GM10248 (cell line): ENCODE results near the gene AKR1B1.

Source experiments
- CTCF ChIA-PET: fragments of 300-600 bp; sonication (Branson Sonifier 250); formaldehyde crosslinking; extraction: SDS; loops from one replicate; lab custom pipeline; 2021; ENCODE audit warnings: antibody characterized with exemption; lab: Yijun Ruan, JAX
- POLR2A ChIA-PET: fragments of 350-650 bp; sonication (Branson Sonifier 250); formaldehyde crosslinking; extraction: SDS; loops from one replicate; lab custom pipeline; 2020; ENCODE audit warnings: antibody characterized with exemption; lab: Yijun Ruan, JAX
- DNase-seq: peaks from one replicate; pipeline ENCODE4 v3.0.0; 2012; ENCODE audit errors: extremely low spot score
- TF ChIP-seq, protein P1 (sequence below): IDR thresholded peaks from 2 replicates; pipeline ENCODE4 v1.5.1; 2012; ENCODE audit warnings: mild to moderate bottlenecking, low read depth; ENCODE audit errors: extremely low read depth, missing control alignments, control extremely low read depth

The AKR1B1 gene

DNA sequence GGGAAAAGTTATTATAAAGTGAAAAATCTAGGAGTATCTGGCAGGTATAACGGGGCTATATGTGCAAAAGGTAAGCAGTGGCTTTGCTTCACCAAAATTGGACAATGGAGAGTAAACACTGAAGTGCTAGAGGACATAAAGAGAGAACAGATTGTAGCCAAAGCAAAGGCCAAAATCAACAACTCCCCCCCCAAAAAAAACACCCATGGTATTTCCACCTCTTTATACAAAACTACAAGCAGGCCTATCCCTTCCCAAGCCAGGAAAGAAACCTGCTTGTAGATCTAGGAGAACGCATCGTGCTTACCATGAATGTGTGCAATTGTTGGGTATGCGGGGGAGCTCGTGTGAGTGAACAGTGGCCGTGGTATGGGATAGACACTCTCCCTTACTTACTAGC is 9.2 kb upstream of the AKR1B1 start:
- no peak for DNase-seq
- CTCF ChIA-PET, result no interaction called here
- POLR2A ChIA-PET, result no interaction called here
- TF ChIP-seq, protein P1, sequence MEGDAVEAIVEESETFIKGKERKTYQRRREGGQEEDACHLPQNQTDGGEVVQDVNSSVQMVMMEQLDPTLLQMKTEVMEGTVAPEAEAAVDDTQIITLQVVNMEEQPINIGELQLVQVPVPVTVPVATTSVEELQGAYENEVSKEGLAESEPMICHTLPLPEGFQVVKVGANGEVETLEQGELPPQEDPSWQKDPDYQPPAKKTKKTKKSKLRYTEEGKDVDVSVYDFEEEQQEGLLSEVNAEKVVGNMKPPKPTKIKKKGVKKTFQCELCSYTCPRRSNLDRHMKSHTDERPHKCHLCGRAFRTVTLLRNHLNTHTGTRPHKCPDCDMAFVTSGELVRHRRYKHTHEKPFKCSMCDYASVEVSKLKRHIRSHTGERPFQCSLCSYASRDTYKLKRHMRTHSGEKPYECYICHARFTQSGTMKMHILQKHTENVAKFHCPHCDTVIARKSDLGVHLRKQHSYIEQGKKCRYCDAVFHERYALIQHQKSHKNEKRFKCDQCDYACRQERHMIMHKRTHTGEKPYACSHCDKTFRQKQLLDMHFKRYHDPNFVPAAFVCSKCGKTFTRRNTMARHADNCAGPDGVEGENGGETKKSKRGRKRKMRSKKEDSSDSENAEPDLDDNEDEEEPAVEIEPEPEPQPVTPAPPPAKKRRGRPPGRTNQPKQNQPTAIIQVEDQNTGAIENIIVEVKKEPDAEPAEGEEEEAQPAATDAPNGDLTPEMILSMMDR, result no peak

DNA sequence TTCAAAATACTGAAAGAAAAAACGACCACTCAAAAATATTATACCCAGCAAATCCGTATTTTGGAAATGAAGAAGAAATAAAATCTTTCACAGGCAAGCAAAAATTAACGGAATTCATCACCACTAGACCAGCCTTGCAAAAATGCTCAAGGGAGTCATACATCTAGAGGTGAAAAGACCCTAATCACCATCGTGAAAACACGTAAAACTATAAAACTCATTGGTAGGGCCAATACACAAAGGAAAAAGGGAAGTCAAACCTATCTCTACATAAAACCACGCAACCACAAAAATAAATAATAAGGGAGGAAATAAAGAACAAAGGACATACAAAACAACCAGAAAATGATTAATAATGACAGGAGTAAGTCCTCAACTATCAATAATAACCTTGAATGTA is 6.6 kb upstream of the AKR1B1 start:
- DNase-seq, result no peak
- ChIA-PET POLR2A (no interaction called here), CTCF (no interaction called here)
- TF ChIP-seq, protein P1, result no peak

DNA sequence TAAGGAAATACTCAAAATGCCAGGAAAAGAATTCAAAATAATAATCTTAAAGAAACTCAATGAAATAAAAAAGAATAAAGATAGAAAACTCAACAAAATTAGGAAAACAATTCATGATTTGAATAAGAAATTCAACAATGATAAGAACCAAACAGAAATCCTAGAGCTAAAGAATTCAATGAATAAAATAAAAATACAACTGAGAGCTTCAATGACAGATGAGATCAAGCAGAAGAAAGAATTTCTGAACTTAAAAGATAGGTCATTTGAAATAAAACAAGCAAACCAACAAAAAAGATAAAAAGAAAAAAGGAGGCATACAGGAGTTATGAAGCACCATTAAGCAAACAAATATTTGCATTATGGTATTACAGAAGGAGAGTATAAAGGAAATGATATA is 5.6 kb upstream of the AKR1B1 start:
- ChIA-PET POLR2A (interaction anchor here (0.6 kb wide), 1 partner anchor 11 kb away, joined by 3 read pairs; no protein-coding TSS in a partner anchor), CTCF (interaction anchor here (1.0 kb wide), 1 partner anchor 13 kb away, joined by 4 read pairs; no protein-coding TSS in a partner anchor)
- TF ChIP-seq, protein P1, result no peak
- no peak for DNase-seq

DNA sequence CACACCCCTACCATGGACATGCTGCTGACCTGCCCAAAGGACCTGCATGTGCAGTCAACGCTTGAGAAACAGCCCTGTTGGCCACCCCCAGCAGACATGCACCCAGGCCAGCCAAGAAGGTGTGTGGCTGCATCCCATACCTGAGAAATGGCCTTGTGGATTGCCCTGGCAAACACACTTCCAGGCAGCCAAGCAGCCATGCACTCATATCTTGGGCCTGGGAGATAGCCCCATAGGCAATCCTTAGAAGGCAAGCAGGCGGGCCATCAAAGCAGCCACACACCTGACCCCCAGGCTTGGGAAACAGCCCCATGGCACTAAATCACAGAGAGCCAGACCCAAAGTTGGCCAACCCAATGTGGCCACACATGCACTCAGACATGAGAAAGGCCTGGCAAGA is 4.9 kb upstream of the AKR1B1 start:
- TF ChIP-seq, protein P1, result no peak
- ChIA-PET POLR2A (no interaction called here), CTCF (interaction anchor here (1.1 to 1.3 kb wide), 2 partner anchors 50 to 84 kb away, joined by 3 to 4 read pairs; no protein-coding TSS in a partner anchor)
- DNase-seq, result no peak

DNA sequence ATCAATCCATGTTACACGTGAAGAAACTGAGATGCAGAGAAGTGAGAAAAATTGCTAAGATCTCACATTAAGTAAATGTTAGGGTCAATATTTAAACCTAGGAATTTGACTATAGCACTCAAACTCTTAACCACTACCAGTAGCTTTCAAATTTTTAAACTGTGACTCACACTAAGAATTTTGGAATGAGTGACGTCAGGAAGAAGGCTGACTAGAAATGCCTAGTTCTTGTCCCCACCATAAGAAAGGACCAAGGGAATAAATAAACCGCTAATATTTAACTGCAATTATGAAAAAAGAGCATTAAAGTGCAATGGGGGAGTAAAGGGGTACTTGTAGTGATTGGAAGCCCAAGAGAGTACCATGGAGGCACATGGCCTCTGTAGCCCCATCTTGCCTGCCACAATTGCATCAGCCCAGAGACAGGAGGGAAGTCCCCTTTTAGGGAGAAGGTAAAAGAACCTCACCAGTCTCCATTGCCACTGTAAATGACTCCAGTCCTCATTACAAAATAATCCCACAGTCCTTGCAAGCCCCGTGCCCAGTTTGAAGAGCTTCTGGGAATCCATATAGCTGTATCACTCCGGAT is 3.5 kb upstream of the AKR1B1 start:
- TF ChIP-seq, protein P1, result no peak
- CTCF ChIA-PET, result interaction anchor here (1.1 to 1.3 kb wide), 5 partner anchors 13 to 86 kb away, joined by 3 to 4 read pairs (median 3); no protein-coding TSS in a partner anchor
- DNase-seq, result no peak
- POLR2A ChIA-PET, result no interaction called here

DNA sequence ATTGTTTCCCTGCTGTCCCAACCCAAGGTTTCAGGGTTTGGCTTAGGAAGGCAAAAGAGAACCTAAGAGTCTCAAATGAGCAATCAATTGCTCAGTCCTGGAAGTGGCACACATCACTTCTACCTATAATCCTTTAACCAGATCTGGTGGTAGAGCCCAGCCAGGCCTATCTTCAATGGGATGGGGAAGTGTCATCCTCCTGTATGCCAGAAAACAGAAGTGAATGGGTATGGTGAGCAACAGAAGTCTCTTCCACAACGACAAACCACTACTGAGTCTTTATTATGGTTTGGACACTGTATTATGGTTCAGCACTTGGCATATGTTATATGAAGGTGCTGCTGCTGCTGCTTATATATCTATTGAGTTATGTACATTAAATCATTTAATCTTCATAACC is 3.0 kb upstream of the AKR1B1 start:
- TF ChIP-seq, protein P1, result no peak
- DNase-seq, result no peak
- CTCF ChIA-PET, result interaction anchor here (1.1 to 1.2 kb wide), 3 partner anchors 14 to 19 kb away, joined by 3 read pairs; no protein-coding TSS in a partner anchor
- POLR2A ChIA-PET, result no interaction called here
